ENCODE data around the gene MUS81.

MUS81 gene

GRCh38 chr11:65859095-65859811, 980 bp upstream of the MUS81 start:
- H3K27ac ChIP-seq, result peak overlapping the region; percentile 99
- no peak for TF ChIP-seq CTCF (IDR thresholded peaks at IDR 0.05)
- TF ChIP-seq ZFX (IDR thresholded peaks at IDR 0.05; ENCODE audit: borderline replicate concordance), result no peak

- peak overlapping the region; percentile 99 for H3K27ac ChIP-seq
- TF ChIP-seq CTCF (IDR thresholded peaks at IDR 0.05) (no peak), ZFX (IDR thresholded peaks at IDR 0.05; ENCODE audit: borderline replicate concordance) (no peak)
These were observed 388 bp upstream of the MUS81 start for GRCh38 chr11:65859812-65860277.

GRCh38 chr11:65861165-65861505, 902 bp downstream of the MUS81 start:
- TF ChIP-seq ZFX (IDR thresholded peaks at IDR 0.05; ENCODE audit: borderline replicate concordance), result no peak
- no peak for TF ChIP-seq CTCF (IDR thresholded peaks at IDR 0.05)
- H3K27ac ChIP-seq, result peak overlapping the region; percentile 99

GRCh38 chr11:65861533-65862183, 1.4 kb downstream of the MUS81 start:
- H3K27ac ChIP-seq, result peak overlapping the region; percentile 99

GRCh38 chr11:65862191-65862735, 2.0 kb downstream of the MUS81 start:
- H3K27ac ChIP-seq, result peak overlapping the region; percentile 99; the same call in 1 of the 2 replicates
- no peak for TF ChIP-seq ZFX (IDR thresholded peaks at IDR 0.05; ENCODE audit: borderline replicate concordance)
- no peak for TF ChIP-seq CTCF (IDR thresholded peaks at IDR 0.05)

More at GRCh38 chr11:65861533-65862183, 1.4 kb downstream of the MUS81 start:
- TF ChIP-seq CTCF (IDR thresholded peaks at IDR 0.05), result no peak
- TF ChIP-seq ZFX (IDR thresholded peaks at IDR 0.05; ENCODE audit: borderline replicate concordance), result no peak

- TF ChIP-seq CTCF (IDR thresholded peaks at IDR 0.05) (no peak), ZFX (IDR thresholded peaks at IDR 0.05; ENCODE audit: borderline replicate concordance) (no peak)
- H3K27ac ChIP-seq, result no peak overlapping the region
These were observed 3.0 kb downstream of the MUS81 start for GRCh38 chr11:65862941-65863888.
